HepG2 (cell line): ENCODE results near the gene PMS2. TPM values are rescaled to one million over a fixed set of nuclear protein-coding genes. Genes with fewer than 3 reads are reported as not detected.

Source experiments
- AGO2 ChIP-seq: fragments of 200-400 bp; formaldehyde crosslinking; optimal IDR thresholded peaks from 2 replicates; pipeline ENCODE3; 2017; ENCODE audit warnings: mild to moderate bottlenecking, low read depth, low read length, moderate library complexity
- DDIT3 ChIP-seq: sonication (generic); formaldehyde crosslinking; IDR thresholded peaks from 2 replicates; pipeline ENCODE4 v1.4.0; 2020; ENCODE audit warnings: mild to moderate bottlenecking, missing genetic modification reagents
- DNMT3B ChIP-seq: conservative IDR thresholded peaks from 2 replicates; pipeline ENCODE4 v1.6.1; 2016; ENCODE audit warnings: missing biosample characterization, control low read depth
- FOXM1 ChIP-seq: sonication (generic); formaldehyde crosslinking; IDR thresholded peaks from 2 replicates; pipeline ENCODE4 v1.5.0; 2020; ENCODE audit warnings: missing genetic modification reagents
- GFI1 ChIP-seq: sonication (generic); formaldehyde crosslinking; IDR thresholded peaks from 2 replicates; pipeline ENCODE4 v1.5.0; 2020; ENCODE audit warnings: missing genetic modification reagents, mild to moderate bottlenecking, borderline replicate concordance
- KLF13 ChIP-seq: sonication (generic); formaldehyde crosslinking; IDR thresholded peaks from 2 replicates; pipeline ENCODE4 v1.4.0; 2020; ENCODE audit warnings: mild to moderate bottlenecking, missing genetic modification reagents
- PHB2 ChIP-seq: fragments of 450-650 bp; IDR thresholded peaks from 2 replicates; pipeline ENCODE4 v1.6.1; 2018; ENCODE audit not compliant: partially characterized antibody
- REXO4 ChIP-seq: sonication (generic); formaldehyde crosslinking; IDR thresholded peaks from 2 replicates; pipeline ENCODE4 v1.8.0; 2022; ENCODE audit warnings: missing genetic modification reagents, mild to moderate bottlenecking, borderline replicate concordance
- RFX5 ChIP-seq: IDR thresholded peaks from 2 replicates; pipeline ENCODE4 v1.6.1; 2011; ENCODE audit warnings: low read depth, low read length, improper control_type of control experiment
- SPEN ChIP-seq: sonication (generic); formaldehyde crosslinking; IDR thresholded peaks from 2 replicates; pipeline ENCODE4 v1.5.1; 2020; ENCODE audit warnings: low read depth, mild to moderate bottlenecking, missing genetic modification reagents
- ZNF577 ChIP-seq: sonication (generic); formaldehyde crosslinking; IDR thresholded peaks from 2 replicates; pipeline ENCODE4 v1.4.0; 2020; ENCODE audit warnings: mild to moderate bottlenecking, low read depth, missing genetic modification reagents, borderline replicate concordance
- ZNF709 ChIP-seq: sonication (generic); formaldehyde crosslinking; IDR thresholded peaks from 2 replicates; pipeline ENCODE4 v1.5.0; 2020; ENCODE audit warnings: mild to moderate bottlenecking, missing genetic modification reagents
- ZNF816 ChIP-seq: sonication (generic); formaldehyde crosslinking; IDR thresholded peaks from 2 replicates; pipeline ENCODE4 v1.8.0; 2022; ENCODE audit warnings: missing genetic modification reagents, mild to moderate bottlenecking, borderline replicate concordance
- ZSCAN9 ChIP-seq: IDR thresholded peaks from 2 replicates; pipeline ENCODE4 v1.6.1; 2016; ENCODE audit warnings: borderline replicate concordance
- polyA plus RNA-seq, 8 experiments: library from polyadenylated mRNA; depleted of rRNA in 3 of 8; stranded (reverse) in 7 of 8; unstranded in 1 of 8; fragments of >200 nt; fragmentation: Illumina TruSeq in 4 of 8; extraction: Trizol in 4 of 8; gene quantifications; 2 replicates each; pipeline versions ENCODE4 v1.2.1 to v1.2.3, GENCODE V29; 2011 to 2016; ENCODE audit warnings: low read depth in 4 of 8, missing spikeins in 1 of 8, mixed read lengths in 1 of 8; ENCODE audit not compliant: insufficient read depth in 1 of 8
- total RNA-seq, 5 experiments: library from RNA; depleted of rRNA; stranded (reverse); fragments of >200 nt; fragmentation: Illumina TruSeq; extraction: Trizol; gene quantifications; 2 replicates each; pipeline ENCODE4 v1.2.3, GENCODE V29; 2016; ENCODE audit warnings: low read depth in 1 of 5
- TF ChIP-seq, protein P1 (sequence below): sonication (generic); formaldehyde crosslinking; IDR thresholded peaks from 2 replicates; pipeline ENCODE4 v1.4.0; 2020; ENCODE audit warnings: missing genetic modification reagents, borderline replicate concordance
- TF ChIP-seq, protein P2 (sequence below): sonication (generic); formaldehyde crosslinking; IDR thresholded peaks from 2 replicates; pipeline ENCODE4 v1.5.0; 2020; ENCODE audit warnings: mild to moderate bottlenecking, missing genetic modification reagents
- TF ChIP-seq, protein P3 (sequence below): sonication (generic); formaldehyde crosslinking; IDR thresholded peaks from 2 replicates; pipeline ENCODE4 v1.5.1; 2020; ENCODE audit warnings: mild to moderate bottlenecking, missing genetic modification reagents, borderline replicate concordance

Gene PMS2
- total and polyA plus RNA-seq, 2 of the 13 experiments (the other 11 are each of a cell fraction or from before 2014, with no cell fraction given), result 6.3 to 11.4 TPM

DNA sequence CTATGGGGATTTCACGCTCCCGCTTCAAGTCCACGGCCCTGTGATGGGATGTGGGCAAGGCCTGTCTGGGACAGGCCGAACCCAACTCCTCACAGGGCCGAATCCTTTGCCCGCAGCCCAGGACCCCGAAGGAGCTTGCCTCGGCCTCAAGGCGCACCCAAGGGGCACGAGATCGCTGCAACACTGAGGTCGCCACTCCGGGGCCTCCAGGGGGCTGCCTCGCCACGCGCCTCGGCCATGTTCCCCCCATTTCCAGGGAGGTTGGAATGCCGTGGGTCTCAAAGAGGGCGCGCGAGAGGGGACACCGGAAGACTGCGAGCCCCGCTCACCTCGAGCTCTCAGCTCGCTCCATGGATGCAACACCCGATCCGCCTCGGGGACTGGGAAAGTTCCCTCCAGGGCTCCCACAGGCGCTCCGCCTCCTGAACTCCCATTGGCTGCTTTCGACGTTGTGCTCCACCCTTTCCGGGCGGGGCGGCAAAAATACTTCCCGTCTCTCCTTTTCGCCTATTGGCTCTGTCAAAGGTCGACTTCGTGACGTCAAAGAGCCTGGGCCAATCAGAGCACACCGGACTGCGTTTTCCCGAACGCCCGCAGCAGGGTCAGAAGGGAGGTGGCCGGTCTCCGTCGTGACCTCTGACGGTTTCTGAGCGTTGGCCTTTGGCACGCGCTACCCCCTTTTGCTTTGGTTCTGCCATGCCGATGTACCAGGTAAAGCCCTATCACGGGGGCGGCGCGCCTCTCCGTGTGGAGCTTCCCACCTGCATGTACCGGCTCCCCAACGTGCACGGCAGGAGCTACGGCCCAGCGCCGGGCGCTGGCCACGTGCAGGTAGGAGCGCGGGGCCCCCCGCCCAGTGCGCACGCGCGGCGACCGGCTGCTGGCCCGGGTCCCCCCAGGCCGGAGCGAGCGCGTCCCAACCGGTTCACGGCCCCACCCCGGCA is at the start of gene PMS2, which contains the start of gene AIMP2 (continued):
- TF ChIP-seq, protein P1, sequence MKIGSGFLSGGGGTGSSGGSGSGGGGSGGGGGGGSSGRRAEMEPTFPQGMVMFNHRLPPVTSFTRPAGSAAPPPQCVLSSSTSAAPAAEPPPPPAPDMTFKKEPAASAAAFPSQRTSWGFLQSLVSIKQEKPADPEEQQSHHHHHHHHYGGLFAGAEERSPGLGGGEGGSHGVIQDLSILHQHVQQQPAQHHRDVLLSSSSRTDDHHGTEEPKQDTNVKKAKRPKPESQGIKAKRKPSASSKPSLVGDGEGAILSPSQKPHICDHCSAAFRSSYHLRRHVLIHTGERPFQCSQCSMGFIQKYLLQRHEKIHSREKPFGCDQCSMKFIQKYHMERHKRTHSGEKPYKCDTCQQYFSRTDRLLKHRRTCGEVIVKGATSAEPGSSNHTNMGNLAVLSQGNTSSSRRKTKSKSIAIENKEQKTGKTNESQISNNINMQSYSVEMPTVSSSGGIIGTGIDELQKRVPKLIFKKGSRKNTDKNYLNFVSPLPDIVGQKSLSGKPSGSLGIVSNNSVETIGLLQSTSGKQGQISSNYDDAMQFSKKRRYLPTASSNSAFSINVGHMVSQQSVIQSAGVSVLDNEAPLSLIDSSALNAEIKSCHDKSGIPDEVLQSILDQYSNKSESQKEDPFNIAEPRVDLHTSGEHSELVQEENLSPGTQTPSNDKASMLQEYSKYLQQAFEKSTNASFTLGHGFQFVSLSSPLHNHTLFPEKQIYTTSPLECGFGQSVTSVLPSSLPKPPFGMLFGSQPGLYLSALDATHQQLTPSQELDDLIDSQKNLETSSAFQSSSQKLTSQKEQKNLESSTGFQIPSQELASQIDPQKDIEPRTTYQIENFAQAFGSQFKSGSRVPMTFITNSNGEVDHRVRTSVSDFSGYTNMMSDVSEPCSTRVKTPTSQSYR (CRISPR knock-in tag), result peak; percentile 84
- peak; percentile 99 for TF ChIP-seq KLF13
- TF ChIP-seq SPEN (CRISPR knock-in tag), result peak; percentile 99
- TF ChIP-seq ZNF816 (CRISPR knock-in tag), result peak; percentile 99; the same call in 1 of the 2 replicates
- no peak for TF ChIP-seq PHB2
- TF ChIP-seq DDIT3, result no peak
- peak; percentile 94 for TF ChIP-seq GFI1 (CRISPR knock-in tag)
- peak; percentile 98 for TF ChIP-seq ZNF577 (CRISPR knock-in tag)
- TF ChIP-seq, protein P2, sequence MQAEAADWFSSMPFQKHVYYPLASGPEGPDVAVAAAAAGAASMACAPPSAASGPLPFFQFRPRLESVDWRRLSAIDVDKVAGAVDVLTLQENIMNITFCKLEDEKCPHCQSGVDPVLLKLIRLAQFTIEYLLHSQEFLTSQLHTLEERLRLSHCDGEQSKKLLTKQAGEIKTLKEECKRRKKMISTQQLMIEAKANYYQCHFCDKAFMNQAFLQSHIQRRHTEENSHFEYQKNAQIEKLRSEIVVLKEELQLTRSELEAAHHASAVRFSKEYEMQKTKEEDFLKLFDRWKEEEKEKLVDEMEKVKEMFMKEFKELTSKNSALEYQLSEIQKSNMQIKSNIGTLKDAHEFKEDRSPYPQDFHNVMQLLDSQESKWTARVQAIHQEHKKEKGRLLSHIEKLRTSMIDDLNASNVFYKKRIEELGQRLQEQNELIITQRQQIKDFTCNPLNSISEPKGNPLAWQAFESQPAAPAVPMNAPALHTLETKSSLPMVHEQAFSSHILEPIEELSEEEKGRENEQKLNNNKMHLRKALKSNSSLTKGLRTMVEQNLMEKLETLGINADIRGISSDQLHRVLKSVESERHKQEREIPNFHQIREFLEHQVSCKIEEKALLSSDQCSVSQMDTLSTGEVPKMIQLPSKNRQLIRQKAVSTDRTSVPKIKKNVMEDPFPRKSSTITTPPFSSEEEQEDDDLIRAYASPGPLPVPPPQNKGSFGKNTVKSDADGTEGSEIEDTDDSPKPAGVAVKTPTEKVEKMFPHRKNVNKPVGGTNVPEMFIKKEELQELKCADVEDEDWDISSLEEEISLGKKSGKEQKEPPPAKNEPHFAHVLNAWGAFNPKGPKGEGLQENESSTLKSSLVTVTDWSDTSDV (CRISPR knock-in tag), result peak; percentile 100
- TF ChIP-seq ZNF709 (CRISPR knock-in tag), result peak; percentile 100
- peak; percentile 90 for TF ChIP-seq RFX5
- peak; percentile 93 for TF ChIP-seq AGO2
- TF ChIP-seq REXO4 (CRISPR knock-in tag), result peak; percentile 100
- peak; percentile 87; the same call in 1 of the 2 replicates for TF ChIP-seq DNMT3B
- peak; percentile 95 for TF ChIP-seq FOXM1 (CRISPR knock-in tag)
- TF ChIP-seq ZSCAN9 (CRISPR knock-in tag), result peak; percentile 98
- TF ChIP-seq, protein P3, sequence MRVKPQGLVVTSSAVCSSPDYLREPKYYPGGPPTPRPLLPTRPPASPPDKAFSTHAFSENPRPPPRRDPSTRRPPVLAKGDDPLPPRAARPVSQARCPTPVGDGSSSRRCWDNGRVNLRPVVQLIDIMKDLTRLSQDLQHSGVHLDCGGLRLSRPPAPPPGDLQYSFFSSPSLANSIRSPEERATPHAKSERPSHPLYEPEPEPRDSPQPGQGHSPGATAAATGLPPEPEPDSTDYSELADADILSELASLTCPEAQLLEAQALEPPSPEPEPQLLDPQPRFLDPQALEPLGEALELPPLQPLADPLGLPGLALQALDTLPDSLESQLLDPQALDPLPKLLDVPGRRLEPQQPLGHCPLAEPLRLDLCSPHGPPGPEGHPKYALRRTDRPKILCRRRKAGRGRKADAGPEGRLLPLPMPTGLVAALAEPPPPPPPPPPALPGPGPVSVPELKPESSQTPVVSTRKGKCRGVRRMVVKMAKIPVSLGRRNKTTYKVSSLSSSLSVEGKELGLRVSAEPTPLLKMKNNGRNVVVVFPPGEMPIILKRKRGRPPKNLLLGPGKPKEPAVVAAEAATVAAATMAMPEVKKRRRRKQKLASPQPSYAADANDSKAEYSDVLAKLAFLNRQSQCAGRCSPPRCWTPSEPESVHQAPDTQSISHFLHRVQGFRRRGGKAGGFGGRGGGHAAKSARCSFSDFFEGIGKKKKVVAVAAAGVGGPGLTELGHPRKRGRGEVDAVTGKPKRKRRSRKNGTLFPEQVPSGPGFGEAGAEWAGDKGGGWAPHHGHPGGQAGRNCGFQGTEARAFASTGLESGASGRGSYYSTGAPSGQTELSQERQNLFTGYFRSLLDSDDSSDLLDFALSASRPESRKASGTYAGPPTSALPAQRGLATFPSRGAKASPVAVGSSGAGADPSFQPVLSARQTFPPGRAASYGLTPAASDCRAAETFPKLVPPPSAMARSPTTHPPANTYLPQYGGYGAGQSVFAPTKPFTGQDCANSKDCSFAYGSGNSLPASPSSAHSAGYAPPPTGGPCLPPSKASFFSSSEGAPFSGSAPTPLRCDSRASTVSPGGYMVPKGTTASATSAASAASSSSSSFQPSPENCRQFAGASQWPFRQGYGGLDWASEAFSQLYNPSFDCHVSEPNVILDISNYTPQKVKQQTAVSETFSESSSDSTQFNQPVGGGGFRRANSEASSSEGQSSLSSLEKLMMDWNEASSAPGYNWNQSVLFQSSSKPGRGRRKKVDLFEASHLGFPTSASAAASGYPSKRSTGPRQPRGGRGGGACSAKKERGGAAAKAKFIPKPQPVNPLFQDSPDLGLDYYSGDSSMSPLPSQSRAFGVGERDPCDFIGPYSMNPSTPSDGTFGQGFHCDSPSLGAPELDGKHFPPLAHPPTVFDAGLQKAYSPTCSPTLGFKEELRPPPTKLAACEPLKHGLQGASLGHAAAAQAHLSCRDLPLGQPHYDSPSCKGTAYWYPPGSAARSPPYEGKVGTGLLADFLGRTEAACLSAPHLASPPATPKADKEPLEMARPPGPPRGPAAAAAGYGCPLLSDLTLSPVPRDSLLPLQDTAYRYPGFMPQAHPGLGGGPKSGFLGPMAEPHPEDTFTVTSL, result peak; percentile 87
